ENCODE data around the gene TRIM14.

GRCh38 chr9:98124637-98125426, 5.8 kb upstream of the TRIM14 start:
- no peak for TF ChIP-seq POLR2A (IDR thresholded peaks at IDR 0.05)
- no peak for TF ChIP-seq CTCF (IDR thresholded peaks at IDR 0.05)

All from right lobe of liver (tissue), 4 donors.